Vagina (tissue), 2 donors: ENCODE measurements around the gene SMARCD1. TPM values are rescaled to one million over a fixed set of nuclear protein-coding genes. Genes with fewer than 3 reads are reported as not detected.

Experiments
- DNase-seq, 2 donors: peaks; one replicate each; pipeline ENCODE4 v3.0.0-alpha.2; 2017; ENCODE audit errors: extremely low spot score in 2 of 2
- H3K27ac ChIP-seq: fragments of 200-600 bp; sonication (generic); one replicate; pipeline ENCODE4 v1.5.1; 2019
- H3K27me3 ChIP-seq: fragments of 200-600 bp; sonication (generic); one replicate; pipeline ENCODE4 v1.5.1; 2019
- H3K36me3 ChIP-seq, 2 donors: fragments of 200-600 bp; sonication (generic); one replicate each; pipeline ENCODE4 v1.5.1; 2017 to 2019
- H3K4me1 ChIP-seq: fragments of 200-600 bp; sonication (generic); one replicate; pipeline ENCODE4 v1.5.1; 2019
- H3K4me3 ChIP-seq, 2 donors: fragments of 200-600 bp; sonication (generic); 1 replicate in 1 of 2; 2 replicates in 1 of 2; pipeline ENCODE4 v1.5.1; 2016 to 2019
- H3K9me3 ChIP-seq: fragments of 200-600 bp; sonication (generic); one replicate; pipeline ENCODE4 v1.5.1; 2019
- CTCF ChIP-seq, 3 experiments: fragments of 450-650 bp in 2 of 3; fragments of 200-600 bp in 1 of 3; sonication (generic) in 1 of 3; IDR thresholded peaks; one replicate each; pipeline ENCODE4 v1.5.1; 2017 to 2019; ENCODE audit warnings: antibody characterized with exemption in 3 of 3, mild to moderate bottlenecking in 2 of 3, moderate library complexity in 2 of 3
- POLR2A ChIP-seq, 2 donors: fragments of 450-650 bp; IDR thresholded peaks; one replicate each; pipeline ENCODE4 v1.6.1; 2017; ENCODE audit warnings: antibody characterized with exemption in 2 of 2, mild to moderate bottlenecking in 2 of 2, moderate library complexity in 2 of 2
- POLR2AphosphoS5 ChIP-seq, 2 donors: sonication (generic); formaldehyde crosslinking; IDR thresholded peaks; one replicate each; pipeline ENCODE4 v1.9.0; 2017; ENCODE audit warnings: antibody characterized with exemption in 2 of 2, mild to moderate bottlenecking in 2 of 2, low read depth in 1 of 2; ENCODE audit not compliant: insufficient read depth in 1 of 2
- intact Hi-C: fragments of 100-400 bp; cut with DNase I; formaldehyde crosslinking; loops from one replicate; pipeline ENCODE4 v1.15.1; 2023
- total RNA-seq: library from RNA; depleted of rRNA; stranded (reverse); fragments of >200 nt; gene quantifications from one replicate; pipeline ENCODE4 v1.2.3, GENCODE V29; 2016

SMARCD1 gene
- total RNA-seq, 1 donor from 2014 or later, result 42.2 TPM

- H3K27ac ChIP-seq, result peak overlapping the region; percentile 81
- H3K27me3 ChIP-seq, result no peaks in the 10 kb centered on the region
- H3K4me3 ChIP-seq, result peak overlapping the region; percentile 50 to 92
- H3K4me1 ChIP-seq, result peaks cover 48% of the 10 kb centered on the region
- TF ChIP-seq CTCF (IDR thresholded peaks at IDR 0.05) (no peak), POLR2AphosphoS5 (IDR thresholded peaks at IDR 0.05; ENCODE audit: insufficient read depth in 1 of 2, low read depth in 1 of 2) (peak in 1 of 2 donors; percentile 21)
- H3K9me3 ChIP-seq, result no peaks in the 10 kb centered on the region
- intact Hi-C loops, result loop anchor here (2.0 kb wide), 1 partner anchor 56 kb away; the partner anchor contains the start of gene CERS5
- DNase-seq, result no peak
- H3K36me3 ChIP-seq, result peaks cover 0 to 11% of the 10 kb centered on the region in 2 donors
Measured at GRCh38 chr12:50110762-50111351, 25.7 kb downstream of the SMARCD1 start.

GRCh38 chr12:50111395-50111692, 26.2 kb downstream of the SMARCD1 start:
- Histone ChIP-seq H3K4me3 (peak overlapping the region; percentile 50 to 92), H3K36me3 (peaks cover 0 to 11% of the 10 kb centered on the region in 2 donors), H3K4me1 (peaks cover 53% of the 10 kb centered on the region), H3K27me3 (no peaks in the 10 kb centered on the region), H3K9me3 (no peaks in the 10 kb centered on the region), H3K27ac (peak overlapping the region; percentile 81)
- TF ChIP-seq CTCF (IDR thresholded peaks at IDR 0.05), result peak in 1 of 3 experiments; percentile 87
- no peak for TF ChIP-seq POLR2AphosphoS5 (IDR thresholded peaks at IDR 0.05; ENCODE audit: insufficient read depth in 1 of 2, low read depth in 1 of 2)
- intact Hi-C loops, result loop anchor here (2.0 kb wide), 1 partner anchor 55 kb away; the partner anchor contains the start of gene CERS5
- DNase-seq, result no peak

- H3K36me3 ChIP-seq, result peaks cover 0 to 11% of the 10 kb centered on the region in 2 donors
- peaks cover 58% of the 10 kb centered on the region for H3K4me1 ChIP-seq
- no peaks in the 10 kb centered on the region for H3K9me3 ChIP-seq
- intact Hi-C loops, result loop anchor here (1.0 to 2.0 kb wide), 2 partner anchors 55 to 58 kb away; partner anchors contain the start of gene CERS5
- peak within 1 kb of the TSS; percentile 72 to 92 for H3K4me3 ChIP-seq
- TF ChIP-seq POLR2A (IDR thresholded peaks at IDR 0.05), result peak in 1 of 2 donors; percentile 91
- TF ChIP-seq POLR2AphosphoS5 (IDR thresholded peaks at IDR 0.05; ENCODE audit: insufficient read depth in 1 of 2, low read depth in 1 of 2), result peak; percentile 99
- TF ChIP-seq CTCF (IDR thresholded peaks at IDR 0.05), result peak in 2 of 3 experiments; percentile 64 to 81
- peak within 1 kb of the TSS; percentile 82 for H3K27ac ChIP-seq
- H3K27me3 ChIP-seq, result no peaks in the 10 kb centered on the region
- peak; percentile 99 to 100 for DNase-seq
Measured at GRCh38 chr12:50111693-50112455, 26.7 kb downstream of the SMARCD1 start, which contains the start of gene COX14. Gene COX14, plus strand, starts transcription at chr12:50112236. Its CDS starts 7,808 bp downstream, at chr12:50120044.

- intact Hi-C loops, result loop anchor here (1.0 kb wide), 1 partner anchor 58 kb away; no protein-coding TSS in a partner anchor
Measured at GRCh38 chr12:50112456-50113218, 27.5 kb downstream of the SMARCD1 start.

More at GRCh38 chr12:50112456-50113218, 27.5 kb downstream of the SMARCD1 start:
- H3K36me3 ChIP-seq, result peaks cover 0 to 11% of the 10 kb centered on the region in 2 donors
- TF ChIP-seq CTCF (IDR thresholded peaks at IDR 0.05), result no peak
- peak in 1 of 2 donors; percentile 84 for TF ChIP-seq POLR2AphosphoS5 (IDR thresholded peaks at IDR 0.05; ENCODE audit: insufficient read depth in 1 of 2, low read depth in 1 of 2)
- no peaks in the 10 kb centered on the region for H3K27me3 ChIP-seq
- peak overlapping the region; percentile 72 to 92 for H3K4me3 ChIP-seq
- no peak for DNase-seq
- peaks cover 63% of the 10 kb centered on the region for H3K4me1 ChIP-seq
- peak overlapping the region; percentile 82 for H3K27ac ChIP-seq
- no peaks in the 10 kb centered on the region for H3K9me3 ChIP-seq
